Neural progenitor cell (in vitro differentiated cells): ENCODE results near the gene DISP1. TPM values are rescaled to one million over a fixed set of nuclear protein-coding genes. Genes with fewer than 3 reads are reported as not detected.

Source experiments
- DNase-seq: peaks from one replicate; pipeline ENCODE4 v3.0.0-alpha.2; 2016; ENCODE audit warnings: low spot score
- H2AFZ ChIP-seq: fragments of 200-600 bp; sonication (generic); replicated peaks from 2 replicates; pipeline ENCODE4 v1.6.1; 2016; ENCODE audit warnings: antibody characterized with exemption
- H3F3A ChIP-seq: fragments of 200-600 bp; sonication (generic); 2 replicates; pipeline ENCODE4 v1.6.1; 2016; ENCODE audit warnings: antibody characterized with exemption, low read depth
- H3K27ac ChIP-seq: fragments of 200-600 bp; sonication (generic); 2 replicates; pipeline ENCODE4 v1.5.1; 2016; ENCODE audit warnings: mild to moderate bottlenecking
- H3K27me3 ChIP-seq: fragments of 200-600 bp; sonication (generic); 2 replicates; pipeline ENCODE4 v1.6.1; 2016; ENCODE audit warnings: mild to moderate bottlenecking, moderate library complexity
- H3K36me3 ChIP-seq: fragments of 200-600 bp; sonication (generic); 2 replicates; pipeline ENCODE4 v1.5.1; 2016
- H3K4me1 ChIP-seq: fragments of 200-600 bp; sonication (generic); 2 replicates; pipeline ENCODE4 v1.6.1; 2016; ENCODE audit warnings: mixed run types
- H3K4me2 ChIP-seq: fragments of 200-600 bp; sonication (generic); 2 replicates; pipeline ENCODE4 v1.6.1; 2016
- H3K4me3 ChIP-seq: fragments of 200-600 bp; sonication (generic); 2 replicates; pipeline ENCODE4 v1.5.1; 2016
- H3K79me2 ChIP-seq: fragments of 200-600 bp; sonication (generic); 2 replicates; pipeline ENCODE4 v1.6.1; 2016; ENCODE audit warnings: low read depth
- H3K9ac ChIP-seq: fragments of 200-600 bp; sonication (generic); 2 replicates; pipeline ENCODE4 v1.6.1; 2016
- H3K9me3 ChIP-seq: fragments of 200-600 bp; sonication (generic); 2 replicates; pipeline ENCODE4 v1.5.1; 2016; ENCODE audit warnings: low read depth
- H4K20me1 ChIP-seq: fragments of 200-600 bp; sonication (generic); 2 replicates; pipeline ENCODE4 v1.6.1; 2016; ENCODE audit warnings: low read depth
- H3K27ac Mint-ChIP-seq: 3 replicates; pipeline ENCODE4 v1.8.0; 2021; ENCODE audit warnings: mixed read lengths
- H3K27me3 Mint-ChIP-seq: 2 replicates; pipeline ENCODE4 v1.8.0; 2022; ENCODE audit warnings: low read depth, mild to moderate bottlenecking, inconsistent platforms, moderate library complexity, mixed read lengths; ENCODE audit not compliant: insufficient read depth
- H3K36me3 Mint-ChIP-seq: 3 replicates; pipeline ENCODE4 v1.8.0; 2021; ENCODE audit warnings: mixed read lengths
- H3K4me1 Mint-ChIP-seq: 3 replicates; pipeline ENCODE4 v1.8.0; 2021; ENCODE audit warnings: mixed read lengths
- H3K4me3 Mint-ChIP-seq: 3 replicates; pipeline ENCODE4 v1.8.0; 2021; ENCODE audit warnings: mild to moderate bottlenecking, moderate library complexity, mixed read lengths
- H3K9me3 Mint-ChIP-seq: 3 replicates; pipeline ENCODE4 v1.8.0; 2020; ENCODE audit warnings: mixed read lengths
- CTCF ChIP-seq: fragments of 200-600 bp; sonication (generic); IDR thresholded peaks from 2 replicates; pipeline ENCODE4 v1.5.1; 2017; ENCODE audit warnings: antibody characterized with exemption, mild to moderate bottlenecking
- EZH2 ChIP-seq: fragments of 200-600 bp; sonication (generic); IDR thresholded peaks from 2 replicates; pipeline ENCODE4 v1.6.1; 2017; ENCODE audit warnings: antibody characterized with exemption, mild to moderate bottlenecking, moderate library complexity
- EZH2phosphoT487 ChIP-seq: fragments of 200-600 bp; sonication (generic); IDR thresholded peaks from 2 replicates; pipeline ENCODE4 v1.6.1; 2017; ENCODE audit warnings: antibody characterized with exemption
- total RNA-seq: library from RNA; depleted of rRNA; stranded (reverse); fragments of >200 nt; gene quantifications from 2 replicates; pipeline ENCODE4 v1.2.3, GENCODE V29; 2015; ENCODE audit warnings: low replicate concordance

The DISP1 gene
- 6.5 and 9.2 TPM in 2 replicates for total RNA-seq

- peaks cover 2% of the 10 kb centered on the region for H3K36me3 Mint-ChIP-seq
- TF ChIP-seq EZH2 (peak; percentile 34), CTCF (no peak)
- H3K79me2 ChIP-seq: peaks cover 42% of the 10 kb centered on the region
- H3K9ac ChIP-seq: peak within 1 kb of the TSS; percentile 56
- peak within 1 kb of the TSS; percentile 60 for H3K27ac ChIP-seq
- H3K4me1 ChIP-seq: peaks cover 15% of the 10 kb centered on the region
- H3K9me3 ChIP-seq: no peaks in the 10 kb centered on the region
- no peaks in the 10 kb centered on the region for H3K9me3 Mint-ChIP-seq
- H3K27ac Mint-ChIP-seq: peak within 1 kb of the TSS; percentile 94
- H3K27me3 ChIP-seq: peaks cover 8% of the 10 kb centered on the region
- peak; percentile 91 for DNase-seq
- H3K4me3 ChIP-seq: peak within 1 kb of the TSS; percentile 75
- H3K4me1 Mint-ChIP-seq: peaks cover 27% of the 10 kb centered on the region
- peak within 1 kb of the TSS; percentile 97 for H3K4me3 Mint-ChIP-seq
- peaks cover 17% of the 10 kb centered on the region for H3F3A ChIP-seq
- peak within 1 kb of the TSS; percentile 84 for H3K4me2 ChIP-seq
- H4K20me1 ChIP-seq: no peaks in the 10 kb centered on the region
- H3K27me3 Mint-ChIP-seq: no peaks in the 10 kb centered on the region
- H3K36me3 ChIP-seq: no peaks in the 10 kb centered on the region
- peak within 1 kb of the TSS; percentile 82 for H2AFZ ChIP-seq
Measured at GRCh38 chr1:222814536-222815439, at the start of gene DISP1. Gene DISP1 (plus strand): TSS chr1:222815039. CDS start chr1:222942824, 127,785 bp downstream.

- no peak overlapping the region for H3K27ac Mint-ChIP-seq
- H3K9me3 Mint-ChIP-seq: peaks cover 14% of the 10 kb centered on the region
- H3K36me3 Mint-ChIP-seq: peaks cover 3% of the 10 kb centered on the region
- Histone ChIP-seq H3K4me2 (no peak overlapping the region), H3K4me3 (no peak overlapping the region), H2AFZ (no peak overlapping the region), H3K27ac (no peak overlapping the region), H4K20me1 (no peaks in the 10 kb centered on the region), H3K4me1 (no peaks in the 10 kb centered on the region), H3K36me3 (no peaks in the 10 kb centered on the region), H3K9me3 (peaks cover 10% of the 10 kb centered on the region), H3K9ac (no peak overlapping the region), H3K79me2 (no peaks in the 10 kb centered on the region), H3K27me3 (no peaks in the 10 kb centered on the region), H3F3A (no peaks in the 10 kb centered on the region)
- no peak for TF ChIP-seq CTCF
- TF ChIP-seq EZH2phosphoT487: no peak
- TF ChIP-seq EZH2: no peak
- no peak for DNase-seq
- no peaks in the 10 kb centered on the region for H3K4me1 Mint-ChIP-seq
- peaks cover 4% of the 10 kb centered on the region for H3K27me3 Mint-ChIP-seq
- H3K4me3 Mint-ChIP-seq: no peak overlapping the region
Measured at GRCh38 chr1:222767152-222767571, 47.7 kb upstream of the DISP1 start.

GRCh38 chr1:222768592-222768991, 46.2 kb upstream of the DISP1 start:
- H3K27me3 ChIP-seq: no peaks in the 10 kb centered on the region
- H3K27ac ChIP-seq: no peak overlapping the region
- no peaks in the 10 kb centered on the region for H4K20me1 ChIP-seq
- H3K4me2 ChIP-seq: no peak overlapping the region
- no peak overlapping the region for H3K4me3 ChIP-seq
- no peak for TF ChIP-seq CTCF
- no peak for TF ChIP-seq EZH2phosphoT487
- TF ChIP-seq EZH2: no peak
- Mint-ChIP-seq H3K27ac (no peak overlapping the region), H3K4me1 (no peaks in the 10 kb centered on the region), H3K4me3 (no peak overlapping the region), H3K27me3 (peaks cover 4% of the 10 kb centered on the region), H3K36me3 (peaks cover 3% of the 10 kb centered on the region), H3K9me3 (peaks cover 14% of the 10 kb centered on the region)
- H2AFZ ChIP-seq: no peak overlapping the region
- no peaks in the 10 kb centered on the region for H3K4me1 ChIP-seq
- no peaks in the 10 kb centered on the region for H3K79me2 ChIP-seq
- H3K9me3 ChIP-seq: peaks cover 10% of the 10 kb centered on the region
- H3F3A ChIP-seq: no peaks in the 10 kb centered on the region
- H3K36me3 ChIP-seq: no peaks in the 10 kb centered on the region
- DNase-seq: no peak
- H3K9ac ChIP-seq: no peak overlapping the region
